Gastroesophageal sphincter (tissue), 3 donors: ENCODE data around the gene PLCB1.

ENCODE experiments used
- CTCF ChIP-seq, 4 experiments: fragments of 200-600 bp in 2 of 4; fragments of 450-650 bp in 2 of 4; sonication (generic) in 1 of 4; IDR thresholded peaks; one replicate each; pipeline ENCODE4 v1.5.1; 2017 to 2019; ENCODE audit warnings: antibody characterized with exemption in 4 of 4, mild to moderate bottlenecking in 2 of 4, moderate library complexity in 2 of 4
- EP300 ChIP-seq: sonication (generic); formaldehyde crosslinking; IDR thresholded peaks from one replicate; pipeline ENCODE4 v1.6.1; 2017; ENCODE audit warnings: antibody characterized with exemption, mild to moderate bottlenecking
- POLR2AphosphoS5 ChIP-seq: sonication (generic); formaldehyde crosslinking; IDR thresholded peaks from one replicate; pipeline ENCODE4 v1.6.1; 2017; ENCODE audit warnings: antibody characterized with exemption

- TF ChIP-seq CTCF (IDR thresholded peaks at IDR 0.05) (no peak), POLR2AphosphoS5 (no peak), EP300 (no peak)
Measured at GRCh38 chr20:8228315-8228714, 96.2 kb downstream of the PLCB1 start.
